WTC11 (cell line): ENCODE results near the gene HECTD4. TPM values are rescaled to one million over a fixed set of nuclear protein-coding genes. Genes with fewer than 3 reads are reported as not detected.
A peak's percentile ranks its signal among the peaks of the same experiment; 100 is the strongest.

Experiments
- ATAC-seq: fragments of 200-7000 bp; cut with Tn5 transposase; 2 replicates; pipeline ENCODE4 v1.10.0; 2021; ENCODE audit warnings: mild to moderate bottlenecking, moderate library complexity
- CTCF ChIA-PET: fragments of 300-600 bp; sonication (Branson Sonifier 250); formaldehyde crosslinking; loops from one replicate; lab custom pipeline; 2021; ENCODE audit warnings: antibody characterized with exemption; lab: Charles Lee
- POLR2A ChIA-PET: fragments of 350-600 bp; sonication (Branson Sonifier 250); formaldehyde crosslinking; loops from one replicate; lab custom pipeline; 2021; ENCODE audit warnings: antibody characterized with exemption; lab: Charles Lee
- DNase-seq: peaks from one replicate; pipeline ENCODE4 v3.0.0; 2021; ENCODE audit warnings: low spot score
- H3K27ac Mint-ChIP-seq: 2 replicates; pipeline ENCODE4 v1.8.0; 2021; ENCODE audit warnings: mixed read lengths
- H3K27me3 Mint-ChIP-seq: 2 replicates; pipeline ENCODE4 v1.8.0; 2021; ENCODE audit warnings: low read depth, mild to moderate bottlenecking, moderate library complexity, mixed read lengths
- H3K36me3 Mint-ChIP-seq: 2 replicates; pipeline ENCODE4 v1.8.0; 2021; ENCODE audit warnings: mixed read lengths
- H3K4me1 Mint-ChIP-seq: 2 replicates; pipeline ENCODE4 v1.8.0; 2022; ENCODE audit warnings: mixed read lengths
- H3K4me3 Mint-ChIP-seq: 2 replicates; pipeline ENCODE4 v1.8.0; 2021; ENCODE audit warnings: mild to moderate bottlenecking, moderate library complexity, mixed read lengths
- H3K9me3 Mint-ChIP-seq: 2 replicates; pipeline ENCODE4 v1.8.0; 2021; ENCODE audit warnings: mixed read lengths
- AR ChIP-seq: fragments of 250-450 bp; sonication (Bioruptor Pico); IDR thresholded peaks from 2 replicates; pipeline ENCODE4 v1.9.0; 2021; ENCODE audit warnings: mild to moderate bottlenecking
- CTCF ChIP-seq: fragments of 200-600 bp; IDR thresholded peaks from 2 replicates; pipeline ENCODE4 v1.8.0; 2022; ENCODE audit warnings: antibody characterized with exemption
- ESRRA ChIP-seq: sonication (generic); formaldehyde crosslinking; IDR thresholded peaks from 2 replicates; pipeline ENCODE4 v1.8.1; 2022; ENCODE audit warnings: mild to moderate bottlenecking, missing genetic modification reagents, borderline replicate concordance
- FOXP1 ChIP-seq: sonication (generic); formaldehyde crosslinking; IDR thresholded peaks from 2 replicates; pipeline ENCODE4 v1.8.0; 2022; ENCODE audit warnings: missing genetic modification reagents, mild to moderate bottlenecking, moderate library complexity, borderline replicate concordance
- FOXP4 ChIP-seq: sonication (generic); formaldehyde crosslinking; IDR thresholded peaks from 2 replicates; pipeline ENCODE4 v1.8.0; 2022; ENCODE audit warnings: mild to moderate bottlenecking, missing genetic modification reagents
- MXD4 ChIP-seq: fragments of 250-450 bp; sonication (Bioruptor Pico); IDR thresholded peaks from 2 replicates; pipeline ENCODE4 v1.8.0; 2021; ENCODE audit warnings: mild to moderate bottlenecking, moderate library complexity, borderline replicate concordance
- MYBL2 ChIP-seq: sonication (generic); formaldehyde crosslinking; IDR thresholded peaks from 2 replicates; pipeline ENCODE4 v1.8.1; 2023; ENCODE audit warnings: mild to moderate bottlenecking, moderate library complexity, missing genetic modification reagents
- NR2C2 ChIP-seq: sonication (generic); formaldehyde crosslinking; IDR thresholded peaks from 2 replicates; pipeline ENCODE4 v1.8.0; 2022; ENCODE audit warnings: mild to moderate bottlenecking, missing genetic modification reagents
- PREB ChIP-seq: sonication (generic); formaldehyde crosslinking; IDR thresholded peaks from 2 replicates; pipeline ENCODE4 v1.8.1; 2022; ENCODE audit warnings: mild to moderate bottlenecking, missing genetic modification reagents, moderate library complexity, borderline replicate concordance
- SP1 ChIP-seq: sonication (generic); formaldehyde crosslinking; conservative IDR thresholded peaks from 2 replicates; pipeline ENCODE4 v1.8.1; 2022; ENCODE audit warnings: missing genetic modification reagents
- TP53 ChIP-seq: sonication (generic); formaldehyde crosslinking; IDR thresholded peaks from 2 replicates; pipeline ENCODE4 v1.8.1; 2023; ENCODE audit warnings: mild to moderate bottlenecking, missing genetic modification reagents
- ZNF121 ChIP-seq: sonication (generic); formaldehyde crosslinking; IDR thresholded peaks from 2 replicates; pipeline ENCODE4 v1.8.0; 2023; ENCODE audit warnings: missing genetic modification reagents
- ZNF317 ChIP-seq: sonication (generic); formaldehyde crosslinking; IDR thresholded peaks from 2 replicates; pipeline ENCODE4 v1.8.1; 2023; ENCODE audit warnings: low read depth, mild to moderate bottlenecking, moderate library complexity, missing genetic modification reagents, borderline replicate concordance
- ZNF512 ChIP-seq: sonication (generic); formaldehyde crosslinking; IDR thresholded peaks from 2 replicates; pipeline ENCODE4 v1.8.1; 2022; ENCODE audit warnings: missing genetic modification reagents, borderline replicate concordance
- total RNA-seq: library from RNA; stranded (reverse); gene quantifications from 3 replicates; pipeline ENCODE4 v1.2.3, GENCODE V29; 2021

The HECTD4 gene
- total RNA-seq, 1 experiment from 2014 or later: 31.7 TPM

GRCh38 chr12:112130441-112130998 lies 251.7 kb downstream of the HECTD4 start (continued):
- no peak for TF ChIP-seq FOXP4 (CRISPR knock-in tag)

GRCh38 chr12:112126911-112127310 lies 255.3 kb downstream of the HECTD4 start:
- Mint-ChIP-seq H3K36me3 (no peaks in the 10 kb centered on the region), H3K27me3 (peaks cover 2% of the 10 kb centered on the region; the same call in 1 of the 2 replicates), H3K4me1 (peaks cover 24% of the 10 kb centered on the region), H3K27ac (no peak overlapping the region), H3K4me3 (peak overlapping the region; percentile 78), H3K9me3 (no peaks in the 10 kb centered on the region)
- CTCF ChIA-PET: interaction anchor here (1.3 to 2.3 kb wide), 3 partner anchors 56 to 260 kb away, joined by 3 to 13 read pairs (median 8); no protein-coding TSS in a partner anchor
- POLR2A ChIA-PET: interaction anchor here (0.7 kb wide), 1 partner anchor 285 kb away, joined by 4 read pairs; the partner anchor contains the start of gene MAPKAPK5
- TF ChIP-seq PREB (CRISPR knock-in tag) (no peak), SP1 (CRISPR knock-in tag) (no peak), FOXP4 (CRISPR knock-in tag) (no peak), ZNF121 (CRISPR knock-in tag) (no peak), ESRRA (CRISPR knock-in tag) (no peak), NR2C2 (CRISPR knock-in tag) (no peak), MYBL2 (CRISPR knock-in tag) (no peak), ZNF512 (CRISPR knock-in tag) (no peak), CTCF (no peak), ZNF317 (CRISPR knock-in tag) (no peak), FOXP1 (CRISPR knock-in tag) (no peak), TP53 (CRISPR knock-in tag) (no peak), AR (CRISPR knock-in tag) (no peak), MXD4 (CRISPR knock-in tag) (no peak)
- DNase-seq (no peak), ATAC-seq (no peak)
